ENCODE measurements around the gene CYTL1.

CYTL1 gene

DNA sequence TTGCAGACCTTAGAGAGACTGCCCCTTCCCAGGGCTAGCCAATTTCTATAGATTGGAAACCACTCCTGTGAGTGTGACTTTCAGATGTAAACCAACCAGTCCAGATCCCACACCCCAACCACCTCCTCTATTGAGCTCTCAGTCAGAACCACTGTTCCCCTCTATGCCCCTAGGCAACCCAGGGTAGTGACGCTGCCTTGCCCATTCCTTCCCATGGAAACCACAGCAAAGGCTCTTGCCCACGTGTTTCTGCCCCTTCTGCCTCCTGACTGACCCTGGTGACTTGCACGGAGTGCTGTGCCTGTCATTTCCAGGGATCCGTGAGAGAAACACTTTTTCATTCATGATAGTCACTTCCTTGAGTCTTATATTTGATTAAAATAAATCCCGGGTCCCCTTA is 32.4 kb downstream of the CYTL1 start:
- Histone ChIP-seq H3K27ac (replicated peaks) (no peak overlapping the region), H3K27me3 (ENCODE audit: insufficient read depth, poor library complexity, severe bottlenecking) (no peaks in the 10 kb centered on the region), H3K4me3 (replicated peaks; ENCODE audit: insufficient read depth, low read length) (no peak overlapping the region)
- DNase-seq (ENCODE audit: low read depth in 1 of 2, low spot score in 1 of 2), result no peak
- TF ChIP-seq SPI1 (IDR thresholded peaks at IDR 0.05; ENCODE audit: borderline replicate concordance, low read depth), result no peak
- TF ChIP-seq, protein P1, sequence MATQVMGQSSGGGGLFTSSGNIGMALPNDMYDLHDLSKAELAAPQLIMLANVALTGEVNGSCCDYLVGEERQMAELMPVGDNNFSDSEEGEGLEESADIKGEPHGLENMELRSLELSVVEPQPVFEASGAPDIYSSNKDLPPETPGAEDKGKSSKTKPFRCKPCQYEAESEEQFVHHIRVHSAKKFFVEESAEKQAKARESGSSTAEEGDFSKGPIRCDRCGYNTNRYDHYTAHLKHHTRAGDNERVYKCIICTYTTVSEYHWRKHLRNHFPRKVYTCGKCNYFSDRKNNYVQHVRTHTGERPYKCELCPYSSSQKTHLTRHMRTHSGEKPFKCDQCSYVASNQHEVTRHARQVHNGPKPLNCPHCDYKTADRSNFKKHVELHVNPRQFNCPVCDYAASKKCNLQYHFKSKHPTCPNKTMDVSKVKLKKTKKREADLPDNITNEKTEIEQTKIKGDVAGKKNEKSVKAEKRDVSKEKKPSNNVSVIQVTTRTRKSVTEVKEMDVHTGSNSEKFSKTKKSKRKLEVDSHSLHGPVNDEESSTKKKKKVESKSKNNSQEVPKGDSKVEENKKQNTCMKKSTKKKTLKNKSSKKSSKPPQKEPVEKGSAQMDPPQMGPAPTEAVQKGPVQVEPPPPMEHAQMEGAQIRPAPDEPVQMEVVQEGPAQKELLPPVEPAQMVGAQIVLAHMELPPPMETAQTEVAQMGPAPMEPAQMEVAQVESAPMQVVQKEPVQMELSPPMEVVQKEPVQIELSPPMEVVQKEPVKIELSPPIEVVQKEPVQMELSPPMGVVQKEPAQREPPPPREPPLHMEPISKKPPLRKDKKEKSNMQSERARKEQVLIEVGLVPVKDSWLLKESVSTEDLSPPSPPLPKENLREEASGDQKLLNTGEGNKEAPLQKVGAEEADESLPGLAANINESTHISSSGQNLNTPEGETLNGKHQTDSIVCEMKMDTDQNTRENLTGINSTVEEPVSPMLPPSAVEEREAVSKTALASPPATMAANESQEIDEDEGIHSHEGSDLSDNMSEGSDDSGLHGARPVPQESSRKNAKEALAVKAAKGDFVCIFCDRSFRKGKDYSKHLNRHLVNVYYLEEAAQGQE (IDR thresholded peaks at IDR 0.05; ENCODE audit: insufficient replicate concordance, low read depth), result no peak
- TF ChIP-seq GABPA (IDR thresholded peaks at IDR 0.05; ENCODE audit: low read depth), result no peak
- TF ChIP-seq POLR2AphosphoS5 (IDR thresholded peaks at IDR 0.05; ENCODE audit: low read depth), result no peak
- TF ChIP-seq, protein P2, sequence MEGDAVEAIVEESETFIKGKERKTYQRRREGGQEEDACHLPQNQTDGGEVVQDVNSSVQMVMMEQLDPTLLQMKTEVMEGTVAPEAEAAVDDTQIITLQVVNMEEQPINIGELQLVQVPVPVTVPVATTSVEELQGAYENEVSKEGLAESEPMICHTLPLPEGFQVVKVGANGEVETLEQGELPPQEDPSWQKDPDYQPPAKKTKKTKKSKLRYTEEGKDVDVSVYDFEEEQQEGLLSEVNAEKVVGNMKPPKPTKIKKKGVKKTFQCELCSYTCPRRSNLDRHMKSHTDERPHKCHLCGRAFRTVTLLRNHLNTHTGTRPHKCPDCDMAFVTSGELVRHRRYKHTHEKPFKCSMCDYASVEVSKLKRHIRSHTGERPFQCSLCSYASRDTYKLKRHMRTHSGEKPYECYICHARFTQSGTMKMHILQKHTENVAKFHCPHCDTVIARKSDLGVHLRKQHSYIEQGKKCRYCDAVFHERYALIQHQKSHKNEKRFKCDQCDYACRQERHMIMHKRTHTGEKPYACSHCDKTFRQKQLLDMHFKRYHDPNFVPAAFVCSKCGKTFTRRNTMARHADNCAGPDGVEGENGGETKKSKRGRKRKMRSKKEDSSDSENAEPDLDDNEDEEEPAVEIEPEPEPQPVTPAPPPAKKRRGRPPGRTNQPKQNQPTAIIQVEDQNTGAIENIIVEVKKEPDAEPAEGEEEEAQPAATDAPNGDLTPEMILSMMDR (IDR thresholded peaks at IDR 0.05; ENCODE audit: insufficient read depth, low read length), result no peak

DNA sequence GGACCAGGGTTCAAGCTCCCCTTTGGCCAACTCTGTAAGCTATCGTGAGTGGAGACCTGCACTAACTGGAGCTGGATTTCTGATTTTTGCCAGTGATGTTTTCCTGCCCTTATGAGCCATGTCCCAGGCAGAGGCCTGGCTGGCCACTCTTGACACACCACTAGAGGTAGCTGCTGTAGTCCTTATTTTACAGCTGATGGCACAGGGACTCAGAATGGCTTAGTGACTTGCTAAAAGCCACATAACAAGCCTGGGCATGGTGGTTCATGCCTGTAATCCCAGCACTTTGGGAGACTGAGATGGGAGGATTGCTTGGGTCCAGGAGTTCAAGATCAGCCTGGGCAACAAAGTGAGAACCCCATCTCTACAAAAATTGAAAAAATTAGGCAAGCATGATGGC is 33.4 kb downstream of the CYTL1 start:
- Histone ChIP-seq H3K27me3 (ENCODE audit: insufficient read depth, poor library complexity, severe bottlenecking) (no peaks in the 10 kb centered on the region), H3K4me3 (replicated peaks; ENCODE audit: insufficient read depth, low read length) (no peak overlapping the region), H3K27ac (replicated peaks) (no peak overlapping the region)
- no peak for DNase-seq (ENCODE audit: low read depth in 1 of 2, low spot score in 1 of 2)
- no peak for TF ChIP-seq SPI1 (IDR thresholded peaks at IDR 0.05; ENCODE audit: borderline replicate concordance, low read depth)
- TF ChIP-seq GABPA (IDR thresholded peaks at IDR 0.05; ENCODE audit: low read depth), result no peak
- TF ChIP-seq, protein P1 (IDR thresholded peaks at IDR 0.05; ENCODE audit: insufficient replicate concordance, low read depth), result no peak
- TF ChIP-seq, protein P2 (IDR thresholded peaks at IDR 0.05; ENCODE audit: insufficient read depth, low read length), result no peak
- TF ChIP-seq POLR2AphosphoS5 (IDR thresholded peaks at IDR 0.05; ENCODE audit: low read depth), result no peak

- no peak for DNase-seq (ENCODE audit: low read depth in 1 of 2, low spot score in 1 of 2)
- Histone ChIP-seq H3K27me3 (ENCODE audit: insufficient read depth, poor library complexity, severe bottlenecking) (no peaks in the 10 kb centered on the region), H3K27ac (replicated peaks) (no peak overlapping the region), H3K4me3 (replicated peaks; ENCODE audit: insufficient read depth, low read length) (no peak overlapping the region)
- no peak for TF ChIP-seq POLR2AphosphoS5 (IDR thresholded peaks at IDR 0.05; ENCODE audit: low read depth)
- TF ChIP-seq GABPA (IDR thresholded peaks at IDR 0.05; ENCODE audit: low read depth), result no peak
- TF ChIP-seq, protein P1 (IDR thresholded peaks at IDR 0.05; ENCODE audit: insufficient replicate concordance, low read depth), result no peak
- TF ChIP-seq SPI1 (IDR thresholded peaks at IDR 0.05; ENCODE audit: borderline replicate concordance, low read depth), result no peak
- TF ChIP-seq, protein P2 (IDR thresholded peaks at IDR 0.05; ENCODE audit: insufficient read depth, low read length), result no peak
Observed at GRCh38 chr4:4985036-4985435, 34.2 kb downstream of the CYTL1 start.

Data from HL-60 (cell line).